ENCODE results near the gene EXOC6.

The EXOC6 gene

DNA sequence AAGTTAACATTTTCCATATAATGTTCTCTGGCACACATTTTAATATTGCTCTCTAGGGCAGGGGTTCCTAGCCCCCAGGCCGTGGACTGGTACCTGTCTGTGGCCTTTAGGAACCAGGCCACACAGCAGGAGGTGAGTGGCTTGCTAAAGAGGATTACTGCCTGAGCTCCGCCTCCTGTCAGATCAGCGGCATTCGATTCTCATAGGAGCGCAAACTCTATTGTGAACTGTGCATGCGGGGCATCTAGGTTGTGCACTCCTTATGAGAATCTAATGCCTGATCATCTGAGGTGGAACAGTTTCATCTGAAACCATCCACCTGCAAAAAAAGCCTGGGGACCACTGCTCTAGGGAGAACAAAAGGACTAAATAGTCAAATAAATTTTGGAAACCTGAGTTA is 65.7 kb downstream of the EXOC6 start:
- no peak overlapping the region for H4K8ac ChIP-seq (ENCODE audit: low read depth, low read length)
- no peak overlapping the region for H2BK5ac ChIP-seq (ENCODE audit: low read depth, low read length, poor library complexity)
- no peak overlapping the region for H2BK120ac ChIP-seq (ENCODE audit: insufficient read depth, low read length, poor library complexity)
- no peak overlapping the region for H3K4ac ChIP-seq (ENCODE audit: low read depth, low read length)
- H2AFZ ChIP-seq (ENCODE audit: insufficient read depth, low read length, poor library complexity), result no peak overlapping the region
- H4K12ac ChIP-seq (ENCODE audit: low read depth, low read length), result no peak overlapping the region
- H3K79me2 ChIP-seq (ENCODE audit: control insufficient read depth, insufficient read depth, low read length, poor library complexity), result no peaks in the 10 kb centered on the region
- H3K36me3 ChIP-seq (ENCODE audit: control insufficient read depth in 1 of 2, insufficient read depth in 2 of 2, low read length in 2 of 2), result no peaks in the 10 kb centered on the region
- no peak overlapping the region for H3K23ac ChIP-seq (ENCODE audit: low read length)
- WGBS (ENCODE audit: extremely low coverage, insufficient coverage, insufficient read length), result no CpG with 5 or more reads among the region's 6 CpGs
- H3K4me2 ChIP-seq (ENCODE audit: low read length), result no peak overlapping the region
- no peak overlapping the region for H3K18ac ChIP-seq (ENCODE audit: low read length)
- H3K79me1 ChIP-seq (ENCODE audit: low read length), result no peaks in the 10 kb centered on the region
- no peak overlapping the region for H3K27ac ChIP-seq (ENCODE audit: low read depth, low read length)
- H3K27me3 ChIP-seq (ENCODE audit: insufficient read depth, low read length), result no peaks in the 10 kb centered on the region
- peak in 1 of 2 donors; percentile 48 for DNase-seq
- no peaks in the 10 kb centered on the region for H3K4me1 ChIP-seq (ENCODE audit: control insufficient read depth in 1 of 2, insufficient read depth in 2 of 2, low read length in 2 of 2)
- H2AK5ac ChIP-seq (ENCODE audit: low read length), result no peak overlapping the region
- no peak overlapping the region for H3K4me3 ChIP-seq (ENCODE audit: low read depth, low read length)
- no peaks in the 10 kb centered on the region for H3K9me3 ChIP-seq (ENCODE audit: insufficient read depth, low read depth, low read length)
- no peak overlapping the region for H2BK12ac ChIP-seq (ENCODE audit: low read length)
- no peak overlapping the region for H3K14ac ChIP-seq (ENCODE audit: low read length)
- H4K91ac ChIP-seq (ENCODE audit: low read depth, low read length), result no peak overlapping the region
- H3K9ac ChIP-seq (ENCODE audit: low read length), result no peak overlapping the region

DNA sequence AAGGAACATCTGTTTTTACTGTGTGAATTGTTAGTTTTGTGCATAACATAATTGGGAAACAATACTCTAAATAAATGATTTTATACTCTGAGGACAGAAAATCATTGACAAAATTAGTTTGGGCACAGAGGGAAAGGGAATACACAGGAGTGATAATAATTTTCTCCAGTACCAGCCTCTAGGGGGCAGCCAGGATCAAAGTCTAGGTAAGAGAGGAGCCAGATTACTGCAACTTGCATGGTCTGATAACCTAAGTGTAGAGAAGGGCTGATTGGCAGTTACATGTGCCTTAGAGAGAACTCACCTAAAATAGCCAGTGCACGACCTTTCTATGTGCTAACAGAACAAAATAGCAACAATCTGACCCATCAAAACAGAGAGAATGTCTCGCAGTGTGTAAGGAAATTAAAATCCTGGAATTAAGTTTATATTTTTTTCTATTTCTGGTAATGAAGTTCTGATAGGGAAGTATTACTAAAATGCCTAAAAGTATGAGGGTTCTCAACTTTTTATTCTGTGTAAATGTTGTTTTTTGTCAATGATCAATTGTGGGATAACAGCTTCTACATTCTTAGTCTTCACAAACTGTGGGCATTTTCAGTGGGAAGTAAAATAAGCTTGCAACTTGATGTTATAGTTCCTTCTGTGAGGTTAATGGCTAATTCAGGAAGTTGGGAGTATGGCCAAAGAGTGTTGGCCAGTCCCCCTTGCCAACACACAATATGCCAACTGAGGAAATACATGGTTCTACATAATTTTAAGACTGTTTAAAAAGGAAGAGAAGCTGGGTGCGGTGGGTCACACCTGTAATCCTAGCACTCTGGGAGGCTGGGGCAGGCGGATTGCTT is 66.4 kb downstream of the EXOC6 start:
- no peak overlapping the region for H4K12ac ChIP-seq (ENCODE audit: low read depth, low read length)
- no peak overlapping the region for H2BK120ac ChIP-seq (ENCODE audit: insufficient read depth, low read length, poor library complexity)
- no peak overlapping the region for H3K4me3 ChIP-seq (ENCODE audit: low read depth, low read length)
- no peak overlapping the region for H3K4ac ChIP-seq (ENCODE audit: low read depth, low read length)
- no peaks in the 10 kb centered on the region for H3K36me3 ChIP-seq (ENCODE audit: control insufficient read depth in 1 of 2, insufficient read depth in 2 of 2, low read length in 2 of 2)
- H3K27me3 ChIP-seq (ENCODE audit: insufficient read depth, low read length), result no peaks in the 10 kb centered on the region
- H3K18ac ChIP-seq (ENCODE audit: low read length), result no peak overlapping the region
- no peak overlapping the region for H2AK5ac ChIP-seq (ENCODE audit: low read length)
- H3K27ac ChIP-seq (ENCODE audit: low read depth, low read length), result no peak overlapping the region
- H3K9me3 ChIP-seq (ENCODE audit: insufficient read depth, low read depth, low read length), result no peaks in the 10 kb centered on the region
- H2BK12ac ChIP-seq (ENCODE audit: low read length), result no peak overlapping the region
- no peaks in the 10 kb centered on the region for H3K79me2 ChIP-seq (ENCODE audit: control insufficient read depth, insufficient read depth, low read length, poor library complexity)
- H3K23ac ChIP-seq (ENCODE audit: low read length), result no peak overlapping the region
- H3K4me1 ChIP-seq (ENCODE audit: control insufficient read depth in 1 of 2, insufficient read depth in 2 of 2, low read length in 2 of 2), result no peaks in the 10 kb centered on the region
- no peak overlapping the region for H3K9ac ChIP-seq (ENCODE audit: low read length)
- no peak overlapping the region for H3K4me2 ChIP-seq (ENCODE audit: low read length)
- WGBS (ENCODE audit: extremely low coverage, insufficient coverage, insufficient read length), result no CpG with 5 or more reads among the region's 4 CpGs
- no peak overlapping the region for H4K91ac ChIP-seq (ENCODE audit: low read depth, low read length)
- H3K14ac ChIP-seq (ENCODE audit: low read length), result no peak overlapping the region
- no peak overlapping the region for H2BK5ac ChIP-seq (ENCODE audit: low read depth, low read length, poor library complexity)
- no peaks in the 10 kb centered on the region for H3K79me1 ChIP-seq (ENCODE audit: low read length)
- no peak overlapping the region for H2AFZ ChIP-seq (ENCODE audit: insufficient read depth, low read length, poor library complexity)
- DNase-seq, result peak; percentile 60 to 80
- no peak overlapping the region for H4K8ac ChIP-seq (ENCODE audit: low read depth, low read length)

DNA sequence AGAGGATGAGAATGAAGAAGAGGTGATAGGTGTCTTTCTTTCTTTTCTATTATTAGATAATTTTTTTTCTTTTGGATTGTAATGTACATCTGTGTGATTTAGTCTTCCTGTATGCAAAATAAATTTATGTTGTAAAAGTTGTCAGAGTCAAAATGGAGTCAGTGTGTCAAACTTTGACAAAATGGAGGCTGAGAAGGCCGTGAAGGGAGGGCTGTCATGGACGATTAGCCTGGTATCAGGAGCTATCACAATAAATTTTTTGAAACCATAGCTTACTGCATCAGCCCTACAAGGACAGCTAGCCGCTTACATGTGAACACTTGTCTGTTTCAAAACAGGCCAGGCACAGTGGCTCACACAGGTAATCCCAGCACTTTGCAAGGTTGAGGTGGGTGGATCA is 67.6 kb downstream of the EXOC6 start:
- no peaks in the 10 kb centered on the region for H3K27me3 ChIP-seq (ENCODE audit: insufficient read depth, low read length)
- H2BK120ac ChIP-seq (ENCODE audit: insufficient read depth, low read length, poor library complexity), result no peak overlapping the region
- H3K4ac ChIP-seq (ENCODE audit: low read depth, low read length), result no peak overlapping the region
- H3K36me3 ChIP-seq (ENCODE audit: control insufficient read depth in 1 of 2, insufficient read depth in 2 of 2, low read length in 2 of 2), result no peaks in the 10 kb centered on the region
- H2AK5ac ChIP-seq (ENCODE audit: low read length), result no peak overlapping the region
- WGBS (ENCODE audit: extremely low coverage, insufficient coverage, insufficient read length), result no CpG with 5 or more reads among the region's 3 CpGs
- no peak overlapping the region for H2BK12ac ChIP-seq (ENCODE audit: low read length)
- no peak overlapping the region for H3K9ac ChIP-seq (ENCODE audit: low read length)
- H3K27ac ChIP-seq (ENCODE audit: low read depth, low read length), result no peak overlapping the region
- no peak overlapping the region for H3K4me2 ChIP-seq (ENCODE audit: low read length)
- H4K91ac ChIP-seq (ENCODE audit: low read depth, low read length), result no peak overlapping the region
- no peak overlapping the region for H3K4me3 ChIP-seq (ENCODE audit: low read depth, low read length)
- no peaks in the 10 kb centered on the region for H3K79me2 ChIP-seq (ENCODE audit: control insufficient read depth, insufficient read depth, low read length, poor library complexity)
- H2AFZ ChIP-seq (ENCODE audit: insufficient read depth, low read length, poor library complexity), result no peak overlapping the region
- no peaks in the 10 kb centered on the region for H3K79me1 ChIP-seq (ENCODE audit: low read length)
- H4K12ac ChIP-seq (ENCODE audit: low read depth, low read length), result no peak overlapping the region
- H3K4me1 ChIP-seq (ENCODE audit: control insufficient read depth in 1 of 2, insufficient read depth in 2 of 2, low read length in 2 of 2), result no peaks in the 10 kb centered on the region
- no peak overlapping the region for H3K18ac ChIP-seq (ENCODE audit: low read length)
- DNase-seq, result no peak
- no peak overlapping the region for H3K23ac ChIP-seq (ENCODE audit: low read length)
- H2BK5ac ChIP-seq (ENCODE audit: low read depth, low read length, poor library complexity), result no peak overlapping the region
- H3K14ac ChIP-seq (ENCODE audit: low read length), result no peak overlapping the region
- no peaks in the 10 kb centered on the region for H3K9me3 ChIP-seq (ENCODE audit: insufficient read depth, low read depth, low read length)
- H4K8ac ChIP-seq (ENCODE audit: low read depth, low read length), result no peak overlapping the region

GRCh38 chr10:92916433-92916832 is 68.1 kb downstream of the EXOC6 start:
- no peak overlapping the region for H4K12ac ChIP-seq (ENCODE audit: low read depth, low read length)
- H2AFZ ChIP-seq (ENCODE audit: insufficient read depth, low read length, poor library complexity), result no peak overlapping the region
- no peak for DNase-seq
- H3K27me3 ChIP-seq (ENCODE audit: insufficient read depth, low read length), result no peaks in the 10 kb centered on the region
- no peak overlapping the region for H2BK12ac ChIP-seq (ENCODE audit: low read length)
- H3K9me3 ChIP-seq (ENCODE audit: insufficient read depth, low read depth, low read length), result no peaks in the 10 kb centered on the region
- H3K4me2 ChIP-seq (ENCODE audit: low read length), result no peak overlapping the region
- H3K14ac ChIP-seq (ENCODE audit: low read length), result no peak overlapping the region
- H2BK5ac ChIP-seq (ENCODE audit: low read depth, low read length, poor library complexity), result no peak overlapping the region
- no peaks in the 10 kb centered on the region for H3K79me2 ChIP-seq (ENCODE audit: control insufficient read depth, insufficient read depth, low read length, poor library complexity)
- no peak overlapping the region for H4K91ac ChIP-seq (ENCODE audit: low read depth, low read length)
- no peak overlapping the region for H3K18ac ChIP-seq (ENCODE audit: low read length)
- H3K23ac ChIP-seq (ENCODE audit: low read length), result no peak overlapping the region
- H3K4ac ChIP-seq (ENCODE audit: low read depth, low read length), result no peak overlapping the region
- no peak overlapping the region for H3K9ac ChIP-seq (ENCODE audit: low read length)
- WGBS (ENCODE audit: extremely low coverage, insufficient coverage, insufficient read length), result no CpG with 5 or more reads among the region's 2 CpGs
- no peak overlapping the region for H2BK120ac ChIP-seq (ENCODE audit: insufficient read depth, low read length, poor library complexity)
- H3K4me3 ChIP-seq (ENCODE audit: low read depth, low read length), result no peak overlapping the region
- no peak overlapping the region for H4K8ac ChIP-seq (ENCODE audit: low read depth, low read length)
- H3K4me1 ChIP-seq (ENCODE audit: control insufficient read depth in 1 of 2, insufficient read depth in 2 of 2, low read length in 2 of 2), result no peaks in the 10 kb centered on the region
- H3K36me3 ChIP-seq (ENCODE audit: control insufficient read depth in 1 of 2, insufficient read depth in 2 of 2, low read length in 2 of 2), result no peaks in the 10 kb centered on the region
- H2AK5ac ChIP-seq (ENCODE audit: low read length), result no peak overlapping the region
- no peak overlapping the region for H3K27ac ChIP-seq (ENCODE audit: low read depth, low read length)
- no peaks in the 10 kb centered on the region for H3K79me1 ChIP-seq (ENCODE audit: low read length)
